ENCODE results near the gene EXPH5. TPM values are rescaled to one million over a fixed set of nuclear protein-coding genes. Genes with fewer than 3 reads are reported as not detected.

EXPH5 gene
- total and polyA plus RNA-seq, 2 of the 8 experiments (the other 6 are each of a cell fraction or from before 2014, with no cell fraction given), result 1.1 to 11.5 TPM

DNA sequence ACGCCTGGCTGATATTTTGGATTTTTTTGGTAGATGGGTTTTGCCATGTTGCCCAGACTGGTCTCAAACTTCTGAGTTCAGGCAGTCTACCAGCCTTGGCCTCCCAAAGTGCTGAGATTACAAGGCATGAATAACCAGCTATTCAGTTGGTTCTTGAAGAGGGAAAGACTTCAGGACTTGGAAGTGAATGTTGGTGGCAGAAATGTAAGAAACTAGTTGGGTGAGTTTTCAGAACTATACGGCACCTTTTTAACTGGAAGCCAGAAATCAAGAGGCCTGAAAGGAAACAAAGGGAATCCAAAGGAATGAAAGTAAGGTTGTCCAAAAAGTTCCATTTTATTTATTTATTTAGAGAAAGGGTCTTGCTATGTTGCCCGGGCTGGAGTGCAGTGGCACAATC, 98.2 kb downstream of the EXPH5 start:
- no peak overlapping the region for H3K4me3 ChIP-seq (ENCODE audit: extremely low read depth in 1 of 4, insufficient read depth in 2 of 4, low read depth in 3 of 4, low read length in 4 of 4)

More for the DNA sequence above, 98.2 kb downstream of the EXPH5 start:
- no peak overlapping the region for H3K4ac ChIP-seq (replicated peaks; ENCODE audit: insufficient read length, low read depth, low read length)
- H4K20me1 ChIP-seq (replicated peaks in 1 of 2; ENCODE audit: control insufficient read depth in 1 of 2, insufficient read depth in 2 of 2, low read length in 2 of 2), result no peaks in the 10 kb centered on the region
- H4K5ac ChIP-seq (ENCODE audit: insufficient read length, low read depth, low read length), result no peak overlapping the region
- no peak overlapping the region for H3K4me2 ChIP-seq (ENCODE audit: insufficient read depth in 1 of 2, low read depth in 2 of 2, low read length in 2 of 2)
- H3K79me2 ChIP-seq (ENCODE audit: control insufficient read depth in 1 of 2, insufficient read depth in 2 of 2, low read length in 2 of 2), result no peaks in the 10 kb centered on the region
- no peak overlapping the region for H4K8ac ChIP-seq (ENCODE audit: extremely low read depth, insufficient read depth, low read length)
- 90% methylated on average over 3 of the region's 3 CpGs; no CpG with 5 or more reads in 1 of the 2 experiments for WGBS, 2 experiments (ENCODE audit: extremely low coverage in 1 of 2, insufficient coverage in 1 of 2, insufficient read length in 1 of 2, insufficient replicate concordance in 2 of 2, low coverage in 1 of 2, low lambda C conversion rate in 2 of 2, missing lambda C conversion rate in 1 of 2)
- no peak overlapping the region for H3K27ac ChIP-seq (ENCODE audit: low read depth, low read length)
- ChIA-PET CTCF (ENCODE audit: partially characterized antibody) (interaction anchor here (0.5 to 1.5 kb wide), 3 partner anchors 10 to 739 kb away, joined by 3 to 5 read pairs (median 3); no protein-coding TSS in a partner anchor), POLR2A (ENCODE audit: partially characterized antibody) (no interaction called here)
- TF ChIP-seq RFX5 (IDR thresholded peaks at IDR 0.05; ENCODE audit: borderline replicate concordance, low read depth, low read length) (no peak), YY1 (IDR thresholded peaks at IDR 0.05; ENCODE audit: low read depth, low read length) (no peak), TAF7 (optimal IDR thresholded peaks at IDR 0.05; ENCODE audit: borderline replicate concordance, low read depth, low read length) (no peak), MAFK (IDR thresholded peaks at IDR 0.05; ENCODE audit: low read depth, low read length) (no peak), KDM1A (IDR thresholded peaks at IDR 0.05; ENCODE audit: borderline replicate concordance, low read length) (no peak)
- TF ChIP-seq, protein P1, sequence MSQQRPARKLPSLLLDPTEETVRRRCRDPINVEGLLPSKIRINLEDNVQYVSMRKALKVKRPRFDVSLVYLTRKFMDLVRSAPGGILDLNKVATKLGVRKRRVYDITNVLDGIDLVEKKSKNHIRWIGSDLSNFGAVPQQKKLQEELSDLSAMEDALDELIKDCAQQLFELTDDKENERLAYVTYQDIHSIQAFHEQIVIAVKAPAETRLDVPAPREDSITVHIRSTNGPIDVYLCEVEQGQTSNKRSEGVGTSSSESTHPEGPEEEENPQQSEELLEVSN (IDR thresholded peaks at IDR 0.05), result no peak
- no peak for DNase-seq (ENCODE audit: low read depth in 1 of 2, low spot score in 2 of 2)
- peaks cover 6% of the 10 kb centered on the region; the same call in 1 of the 2 replicates for H3K23me2 ChIP-seq (ENCODE audit: low read depth, low read length)
- no peak overlapping the region for H2AFZ ChIP-seq (ENCODE audit: low read length)
- H3K4me1 ChIP-seq (replicated peaks in 1 of 4; ENCODE audit: control insufficient read depth in 3 of 4, insufficient read depth in 4 of 4, low read length in 3 of 4), result peaks cover 0 to 7% (median 2%) of the 10 kb centered on the region in 4 experiments; a peak in 6 of 7 replicates
- no peak for FAIRE-seq
- no peak overlapping the region for H2BK12ac ChIP-seq (ENCODE audit: low read depth, low read length)
- H3K27me3 ChIP-seq (replicated peaks in 1 of 4; ENCODE audit: control insufficient read depth in 3 of 4, extremely low read depth in 1 of 4, insufficient read depth in 3 of 4, low read length in 3 of 4), result peaks cover 0 to 6% (median 2%) of the 10 kb centered on the region in 4 experiments; a peak in 3 of 7 replicates
- no peak overlapping the region for H3K14ac ChIP-seq (ENCODE audit: insufficient read length)
- no peaks in the 10 kb centered on the region for H3K79me1 ChIP-seq (ENCODE audit: low read depth, low read length)
- no peak overlapping the region for H3K56ac ChIP-seq (replicated peaks; ENCODE audit: insufficient read length, low read depth, low read length)
- no peak overlapping the region for H4K91ac ChIP-seq (replicated peaks; ENCODE audit: insufficient read length, low read length)
- no peaks in the 10 kb centered on the region for H3K9me3 ChIP-seq (ENCODE audit: insufficient read depth in 2 of 2, low read depth in 1 of 2, low read length in 1 of 2)
- H2BK15ac ChIP-seq (ENCODE audit: low read length), result no peak overlapping the region
- no peak overlapping the region for H3K23ac ChIP-seq (ENCODE audit: insufficient read length)
- no peak overlapping the region for H2BK120ac ChIP-seq (replicated peaks; ENCODE audit: low read depth, low read length)
- no peak overlapping the region for H2AK5ac ChIP-seq (ENCODE audit: low read depth, low read length)
- H3K36me3 ChIP-seq (ENCODE audit: control insufficient read depth in 2 of 4, insufficient read depth in 4 of 4, low read length in 3 of 4), result no peaks in the 10 kb centered on the region
- H2BK20ac ChIP-seq (ENCODE audit: low read length), result no peak overlapping the region
- no peak overlapping the region for H3K18ac ChIP-seq (ENCODE audit: extremely low read depth, low read length)
- no peak overlapping the region for H3K9ac ChIP-seq (replicated peaks in 1 of 4; ENCODE audit: extremely low read depth in 1 of 4, low read depth in 3 of 4, low read length in 3 of 4)
- no peak overlapping the region for H2BK5ac ChIP-seq (ENCODE audit: low read depth, low read length)
